Osteocyte (in vitro differentiated cells): ENCODE results near the gene CNNM4. TPM values are rescaled to one million over a fixed set of nuclear protein-coding genes. Genes with fewer than 3 reads are reported as not detected.
"Not testable (repeated sequence)": the region's sequence is repeated elsewhere in the genome, so short reads cannot be mapped to it uniquely, and the experiment has no call there.

Experiments used
- DNase-seq: peaks from one replicate; pipeline ENCODE4 v3.0.0; 2021; ENCODE audit warnings: mixed read lengths; ENCODE audit not compliant: unreplicated experiment; ENCODE audit errors: extremely low spot score
- H3K27ac Mint-ChIP-seq: one replicate; pipeline ENCODE4 v1.8.0; 2021; ENCODE audit warnings: mild to moderate bottlenecking, mixed read lengths; ENCODE audit not compliant: unreplicated experiment
- H3K27me3 Mint-ChIP-seq: one replicate; pipeline ENCODE4 v1.8.0; 2021; ENCODE audit warnings: mixed read lengths; ENCODE audit not compliant: unreplicated experiment
- H3K36me3 Mint-ChIP-seq: one replicate; pipeline ENCODE4 v1.8.0; 2021; ENCODE audit warnings: mixed read lengths; ENCODE audit not compliant: unreplicated experiment
- H3K4me1 Mint-ChIP-seq: one replicate; pipeline ENCODE4 v1.8.0; 2021; ENCODE audit warnings: mixed read lengths; ENCODE audit not compliant: unreplicated experiment
- H3K4me3 Mint-ChIP-seq: one replicate; pipeline ENCODE4 v1.8.0; 2021; ENCODE audit warnings: mild to moderate bottlenecking, moderate library complexity, mixed read lengths; ENCODE audit not compliant: unreplicated experiment
- H3K9me3 Mint-ChIP-seq: one replicate; pipeline ENCODE4 v1.8.0; 2021; ENCODE audit warnings: mixed read lengths; ENCODE audit not compliant: unreplicated experiment
- CTCF ChIP-seq: fragments of 200-600 bp; sonication (generic); IDR thresholded peaks from 2 replicates; pipeline ENCODE4 v1.5.0; 2021; ENCODE audit warnings: antibody characterized with exemption, mild to moderate bottlenecking, moderate library complexity
- total RNA-seq: library from RNA; stranded (reverse); gene quantifications from 2 replicates; pipeline ENCODE4 v1.2.1, GENCODE V29; 2021

The CNNM4 gene
- total RNA-seq, 1 donor from 2014 or later = 7.6 TPM

GRCh38 chr2:96792772-96793749, 32.4 kb downstream of the CNNM4 start:
- DNase-seq = no peak
- Mint-ChIP-seq H3K9me3 (no peaks in the 10 kb centered on the region), H3K27me3 (no peaks in the 10 kb centered on the region), H3K4me1 (peaks cover 12% of the 10 kb centered on the region), H3K27ac (no peak overlapping the region), H3K4me3 (no peak overlapping the region), H3K36me3 (no peaks in the 10 kb centered on the region)
- no peak for TF ChIP-seq CTCF

GRCh38 chr2:96795076-96795475, 34.4 kb downstream of the CNNM4 start:
- no peak overlapping the region for H3K4me3 Mint-ChIP-seq
- H3K36me3 Mint-ChIP-seq = peaks cover 5% of the 10 kb centered on the region
- H3K9me3 Mint-ChIP-seq = no peaks in the 10 kb centered on the region
- no peak for DNase-seq
- no peaks in the 10 kb centered on the region for H3K27me3 Mint-ChIP-seq
- H3K27ac Mint-ChIP-seq = no peak overlapping the region
- H3K4me1 Mint-ChIP-seq = no peaks in the 10 kb centered on the region
- TF ChIP-seq CTCF = no peak

- H3K27ac Mint-ChIP-seq, H3K9me3 Mint-ChIP-seq, DNase-seq, H3K4me3 Mint-ChIP-seq, H3K36me3 Mint-ChIP-seq, H3K4me1 Mint-ChIP-seq, H3K27me3 Mint-ChIP-seq: not testable (repeated sequence)
Observed at GRCh38 chr2:96796497-96796896, 35.8 kb downstream of the CNNM4 start.

- H3K4me3 Mint-ChIP-seq = no peak overlapping the region
- H3K36me3 Mint-ChIP-seq = peaks cover 5% of the 10 kb centered on the region
- no peaks in the 10 kb centered on the region for H3K4me1 Mint-ChIP-seq
- H3K9me3 Mint-ChIP-seq = no peaks in the 10 kb centered on the region
- H3K27me3 Mint-ChIP-seq = no peaks in the 10 kb centered on the region
- TF ChIP-seq CTCF = no peak
- DNase-seq = no peak
- H3K27ac Mint-ChIP-seq = no peak overlapping the region
Observed at GRCh38 chr2:96797066-96797625, 36.4 kb downstream of the CNNM4 start.

GRCh38 chr2:96798733-96799622, 38.3 kb downstream of the CNNM4 start:
- no peaks in the 10 kb centered on the region for H3K9me3 Mint-ChIP-seq
- no peak for TF ChIP-seq CTCF
- no peaks in the 10 kb centered on the region for H3K4me1 Mint-ChIP-seq
- no peak overlapping the region for H3K27ac Mint-ChIP-seq
- peaks cover 5% of the 10 kb centered on the region for H3K36me3 Mint-ChIP-seq
- no peak for DNase-seq
- no peaks in the 10 kb centered on the region for H3K27me3 Mint-ChIP-seq
- H3K4me3 Mint-ChIP-seq = no peak overlapping the region
